NCI-H1105 treated with DMSO at 0.1 percent for 48 hours (cell line): Measurements from ENCODE around the gene CEP164.

ENCODE experiments used
- DNase-seq: peaks from one replicate; lab custom pipeline; 2025; lab: John Stamatoyannopoulos, UW

CEP164 gene

GRCh38 chr11:117421476-117421875 lies 93.8 kb downstream of the CEP164 start:
- no peak for DNase-seq

- DNase-seq: no peak
Measured at GRCh38 chr11:117423046-117423575, 95.5 kb downstream of the CEP164 start.

- no peak for DNase-seq
Measured at GRCh38 chr11:117424781-117425180, 97.1 kb downstream of the CEP164 start.

- no peak for DNase-seq
Measured at GRCh38 chr11:117425679-117426296, 98.1 kb downstream of the CEP164 start.

- peak; percentile 60 for DNase-seq
Measured at GRCh38 chr11:117426297-117426685, 98.6 kb downstream of the CEP164 start.

GRCh38 chr11:117426941-117427340 lies 99.3 kb downstream of the CEP164 start:
- no peak for DNase-seq

- DNase-seq: no peak
Measured at GRCh38 chr11:117427356-117427874, 99.8 kb downstream of the CEP164 start.

- DNase-seq: no peak
Measured at GRCh38 chr11:117428186-117428855, 100.7 kb downstream of the CEP164 start.

GRCh38 chr11:117428856-117429229 lies 101.2 kb downstream of the CEP164 start:
- no peak for DNase-seq

GRCh38 chr11:117430293-117430955 lies 102.8 kb downstream of the CEP164 start:
- no peak for DNase-seq

GRCh38 chr11:117431436-117431835 lies 103.8 kb downstream of the CEP164 start:
- DNase-seq: no peak

- DNase-seq: no peak
Measured at GRCh38 chr11:117433717-117434116, 106.1 kb downstream of the CEP164 start.

GRCh38 chr11:117434481-117434880 lies 106.8 kb downstream of the CEP164 start:
- DNase-seq: no peak

- DNase-seq: no peak
Measured at GRCh38 chr11:117435326-117435725, 107.7 kb downstream of the CEP164 start.

- no peak for DNase-seq
Measured at GRCh38 chr11:117437041-117437790, 109.6 kb downstream of the CEP164 start.

- no peak for DNase-seq
Measured at GRCh38 chr11:117437791-117438130, 110.1 kb downstream of the CEP164 start.

- no peak for DNase-seq
Measured at GRCh38 chr11:117438371-117439000, 110.8 kb downstream of the CEP164 start.

- no peak for DNase-seq
Measured at GRCh38 chr11:117439256-117439655, 111.6 kb downstream of the CEP164 start.

GRCh38 chr11:117440258-117440657 lies 112.6 kb downstream of the CEP164 start:
- DNase-seq: no peak

GRCh38 chr11:117441146-117441975 lies 113.7 kb downstream of the CEP164 start:
- DNase-seq: no peak
